ELR (cell line): ENCODE measurements around the gene CYTH3.
"Not testable (repeated sequence)": the region's sequence is repeated elsewhere in the genome, so short reads cannot be mapped to it uniquely, and the experiment has no call there.

Source experiments
- DNase-seq: peaks from one replicate; pipeline ENCODE4 v3.0.0-alpha.2; 2015; ENCODE audit warnings: low read depth

Gene CYTH3, protein sequence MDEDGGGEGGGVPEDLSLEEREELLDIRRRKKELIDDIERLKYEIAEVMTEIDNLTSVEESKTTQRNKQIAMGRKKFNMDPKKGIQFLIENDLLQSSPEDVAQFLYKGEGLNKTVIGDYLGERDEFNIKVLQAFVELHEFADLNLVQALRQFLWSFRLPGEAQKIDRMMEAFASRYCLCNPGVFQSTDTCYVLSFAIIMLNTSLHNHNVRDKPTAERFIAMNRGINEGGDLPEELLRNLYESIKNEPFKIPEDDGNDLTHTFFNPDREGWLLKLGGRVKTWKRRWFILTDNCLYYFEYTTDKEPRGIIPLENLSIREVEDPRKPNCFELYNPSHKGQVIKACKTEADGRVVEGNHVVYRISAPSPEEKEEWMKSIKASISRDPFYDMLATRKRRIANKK

DNA sequence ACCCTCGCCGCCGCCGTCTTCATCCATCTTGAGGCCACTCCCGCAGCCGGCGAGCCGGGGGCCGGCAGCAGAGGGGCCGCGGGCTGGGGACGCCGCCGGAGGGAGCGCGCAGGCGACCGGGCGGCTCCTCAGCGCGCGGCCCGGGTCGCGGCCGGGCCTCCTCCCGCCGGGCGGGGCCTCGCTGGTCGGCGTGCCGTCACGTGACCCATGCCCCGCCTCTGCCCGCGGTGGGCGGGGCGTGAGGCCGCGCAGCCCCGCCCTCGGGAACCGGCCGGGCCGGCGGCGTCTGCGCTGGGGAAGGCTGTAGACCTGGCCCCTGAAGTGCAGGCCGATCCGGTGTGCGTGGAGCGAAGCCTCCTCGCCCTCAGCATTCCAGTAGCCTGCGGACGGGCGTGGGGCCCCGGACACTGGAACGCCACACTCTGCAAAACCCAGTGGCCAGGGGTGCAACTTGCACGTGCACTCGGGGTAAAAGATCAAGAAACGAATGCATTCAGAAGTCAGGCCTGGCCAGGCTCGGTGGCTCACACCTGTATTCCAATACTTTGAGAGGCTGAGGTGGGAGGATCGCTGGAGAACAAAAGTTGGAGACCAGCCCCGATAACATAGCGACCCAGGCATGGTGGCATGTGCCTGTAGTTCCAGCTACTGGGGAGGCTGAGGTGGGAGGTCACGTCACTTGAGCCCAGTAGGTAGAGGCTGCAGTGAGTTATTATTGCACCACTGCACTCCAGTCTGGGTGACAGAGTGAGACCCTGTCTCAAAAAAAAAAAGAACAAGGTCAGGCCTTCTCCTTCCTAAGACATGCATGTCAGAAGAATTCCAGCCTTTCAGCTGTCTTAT lies at the start of gene CYTH3:
TSS of gene CYTH3 (minus strand) at position 144 of the 843 bp plus-strand sequence. CDS start at position 27, 117 bp downstream.
- peak; percentile 86 for DNase-seq

DNA sequence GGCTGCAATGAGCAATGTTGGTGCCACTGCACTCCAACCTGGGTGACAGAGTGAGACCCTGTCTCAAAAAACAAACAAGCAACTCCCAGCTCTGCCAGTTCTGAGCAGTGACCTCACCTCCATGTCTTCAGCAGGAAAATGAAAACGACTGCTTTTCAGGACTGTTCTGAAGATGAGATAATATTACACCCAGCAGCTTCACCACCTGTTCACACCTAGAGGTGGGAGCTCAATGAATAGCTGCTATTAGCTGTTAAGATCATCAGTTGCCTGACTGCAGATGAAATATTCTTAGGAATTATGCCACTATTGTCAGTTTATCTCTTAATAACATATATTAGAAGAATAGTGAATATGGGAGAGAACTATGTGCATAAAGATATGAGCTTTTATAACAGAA lies 48.4 kb upstream of the CYTH3 start:
- no peak for DNase-seq

DNA sequence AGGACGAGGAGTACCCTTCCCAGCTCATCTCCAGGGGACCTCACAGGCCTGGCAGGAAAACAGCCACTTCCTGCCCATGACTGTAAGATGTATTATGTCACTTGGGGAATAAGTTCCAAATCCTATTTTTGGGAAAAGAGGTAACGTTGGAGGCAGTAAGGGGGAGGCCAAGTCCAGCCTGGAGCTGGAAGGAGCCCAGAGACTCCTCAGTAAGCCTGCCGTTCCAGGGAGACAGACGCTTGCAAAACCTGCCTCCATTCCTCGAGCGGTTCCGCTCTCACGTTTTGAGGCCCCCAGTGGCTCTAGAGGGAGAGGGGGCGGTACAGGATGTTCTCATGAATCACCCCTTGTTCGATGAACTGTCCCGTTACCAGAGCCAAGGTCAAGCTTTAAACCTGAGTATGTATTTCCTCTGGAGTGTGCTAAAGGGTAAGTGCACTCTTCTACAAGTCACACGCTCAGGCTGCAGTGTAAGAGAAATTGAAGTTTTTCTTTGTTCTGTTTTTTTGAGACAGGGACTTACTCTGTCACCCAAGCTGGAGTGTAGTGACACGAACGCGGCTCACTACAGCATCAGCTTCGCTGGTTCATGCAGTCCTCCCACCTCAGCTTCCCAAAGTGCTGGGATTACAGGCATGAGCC lies 45.5 kb upstream of the CYTH3 start:
- DNase-seq, result peak; percentile 89

DNA sequence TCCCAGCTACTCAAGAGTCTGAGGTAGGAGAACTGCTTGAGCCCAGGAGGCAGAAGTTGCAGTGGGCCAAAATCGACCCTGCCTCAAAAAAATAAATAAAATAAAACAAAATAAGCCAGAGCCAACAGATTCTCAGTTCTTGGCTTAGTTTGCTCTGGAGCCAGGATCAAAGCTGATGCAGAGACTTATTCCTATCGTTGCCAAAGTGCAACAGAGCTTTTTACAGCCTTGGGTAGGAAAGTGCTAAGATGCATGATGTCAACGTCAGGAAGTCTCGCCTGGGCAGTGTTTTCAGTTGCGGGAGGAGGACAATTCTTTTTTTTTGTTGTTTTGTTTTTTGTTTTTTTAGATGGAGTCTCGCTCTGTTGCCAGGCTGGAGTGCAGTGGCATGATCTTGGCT lies 43.8 kb upstream of the CYTH3 start:
- no peak for DNase-seq

DNA sequence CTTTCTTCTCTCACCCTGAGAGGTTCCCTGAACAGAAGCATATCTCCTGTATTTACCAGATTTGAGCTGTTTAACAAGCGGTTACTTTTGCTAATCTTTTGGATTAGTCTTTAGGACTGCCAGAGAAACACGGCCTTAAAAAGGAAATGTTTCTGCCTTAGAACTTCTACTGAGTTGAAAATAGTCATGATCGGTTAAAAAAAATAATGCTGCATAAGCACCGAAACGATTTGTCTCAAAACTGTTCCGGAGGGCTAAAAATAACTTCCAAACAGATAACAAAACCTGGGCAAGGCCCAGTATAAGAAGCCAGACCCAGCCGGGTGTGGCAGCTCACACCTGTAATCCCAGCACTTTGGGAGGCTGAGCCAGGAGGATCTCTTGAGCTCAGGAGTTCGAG lies 43.3 kb upstream of the CYTH3 start:
- DNase-seq, result no peak

DNA sequence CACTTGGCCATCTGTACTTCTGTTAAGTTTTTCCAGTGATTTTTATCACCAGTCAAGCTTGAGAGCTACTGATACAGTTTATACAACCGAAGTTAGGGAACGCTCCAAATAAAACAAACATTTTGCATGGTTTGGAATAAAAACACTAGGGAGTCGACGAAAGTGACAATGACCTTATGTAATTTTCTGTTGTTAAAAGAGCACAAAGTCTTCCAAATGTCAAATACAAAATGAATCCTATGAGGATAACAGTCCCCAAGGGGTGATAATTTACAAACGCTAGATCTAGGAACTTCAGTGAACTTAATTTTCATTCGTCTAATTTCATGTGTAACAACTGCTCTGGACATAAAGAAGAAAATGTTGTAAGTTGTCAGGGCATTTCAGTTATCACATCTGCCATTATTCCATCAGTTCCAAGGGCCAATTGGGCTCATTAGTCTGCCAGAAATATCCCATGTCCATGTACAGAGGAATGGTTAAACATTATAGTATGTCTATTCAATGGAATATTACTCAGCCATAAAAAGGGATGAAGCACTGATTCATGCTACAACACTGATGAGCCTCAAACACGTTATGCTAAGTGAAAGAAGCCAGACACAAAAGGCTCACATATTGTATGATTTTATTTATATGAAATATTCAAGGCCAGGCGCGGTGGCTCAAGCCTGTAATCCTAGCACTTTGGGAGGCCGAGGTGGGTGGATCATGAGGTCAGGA lies 38.0 kb upstream of the CYTH3 start:
- DNase-seq, result no peak

DNA sequence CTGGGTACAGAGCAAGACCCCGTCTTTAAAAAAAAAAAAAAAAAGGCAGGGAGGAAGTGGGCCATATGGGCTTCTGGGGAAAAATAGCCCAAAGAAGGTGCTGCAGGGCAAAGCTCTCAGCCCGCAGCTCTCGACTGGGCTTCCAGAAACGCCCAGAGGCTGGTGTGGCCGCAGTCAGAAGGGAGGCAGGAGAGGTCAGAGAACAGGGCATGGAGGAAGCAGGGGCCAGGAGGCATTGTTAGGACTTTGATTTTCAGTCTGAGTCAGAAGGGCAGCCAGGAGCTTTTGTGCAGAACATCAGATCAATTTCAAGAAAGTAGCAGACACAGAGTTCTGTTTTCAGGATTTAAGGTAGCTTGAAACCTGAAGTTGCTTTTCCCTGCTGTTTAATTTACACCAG lies 35.3 kb upstream of the CYTH3 start:
- peak; percentile 57 for DNase-seq

DNA sequence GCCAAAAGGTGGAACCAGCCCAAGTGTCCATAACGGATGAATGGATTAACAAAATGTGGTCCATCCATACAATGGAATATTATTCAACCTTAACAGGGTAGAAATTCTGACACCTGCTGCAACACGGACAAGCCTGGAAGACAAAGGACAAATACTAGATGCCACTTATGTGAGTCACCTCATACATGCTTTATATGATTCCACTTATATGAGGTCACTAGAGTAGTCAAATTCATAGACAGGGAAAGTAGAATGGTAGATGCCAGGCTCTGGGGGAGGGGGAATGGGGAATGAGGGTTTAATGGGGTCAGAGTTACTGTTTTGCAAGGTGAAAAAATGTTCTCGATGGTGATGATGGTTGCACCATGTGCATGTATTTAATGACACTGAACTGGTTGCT lies 34.0 kb upstream of the CYTH3 start:
- peak; percentile 92 for DNase-seq

DNA sequence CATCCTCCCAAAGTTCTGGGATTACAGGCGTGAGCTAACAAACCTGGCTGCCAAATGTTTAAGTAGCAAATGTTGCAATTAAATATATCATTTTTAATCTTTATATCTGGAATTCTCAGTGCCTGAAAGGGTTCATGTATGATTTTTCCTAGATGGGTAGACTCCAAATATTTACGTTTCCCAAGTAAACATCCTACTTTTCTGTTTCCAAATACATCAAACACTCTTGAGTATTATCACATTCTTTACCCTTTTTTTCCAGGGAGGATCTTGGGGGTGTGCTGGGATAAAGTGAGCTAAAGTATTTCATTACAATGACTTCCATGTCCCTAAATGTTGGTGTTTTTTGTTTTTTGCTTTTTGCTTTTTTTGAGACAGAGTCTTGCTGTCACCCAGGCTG lies 32.9 kb upstream of the CYTH3 start:
- no peak for DNase-seq

DNA sequence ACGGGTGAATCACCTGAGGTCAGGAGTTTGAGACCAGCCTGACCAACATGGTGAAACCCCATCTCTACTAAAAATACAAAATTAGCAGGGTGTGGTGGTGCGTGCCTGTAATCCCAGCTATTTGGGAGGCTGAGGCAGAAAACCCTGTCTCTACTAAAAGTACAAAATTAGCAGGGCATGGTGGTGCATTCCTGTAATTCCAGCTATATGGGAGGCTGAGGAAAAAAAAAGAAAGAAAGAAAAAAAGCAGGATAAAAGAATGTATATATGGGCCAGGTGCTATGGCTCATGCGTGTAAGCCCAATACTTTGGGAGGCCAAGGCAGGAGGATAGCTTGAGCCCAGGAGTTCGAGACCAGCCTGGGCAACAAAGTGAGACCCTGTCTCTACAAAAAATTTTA lies 29.0 kb upstream of the CYTH3 start:
- not testable (repeated sequence) for DNase-seq

DNA sequence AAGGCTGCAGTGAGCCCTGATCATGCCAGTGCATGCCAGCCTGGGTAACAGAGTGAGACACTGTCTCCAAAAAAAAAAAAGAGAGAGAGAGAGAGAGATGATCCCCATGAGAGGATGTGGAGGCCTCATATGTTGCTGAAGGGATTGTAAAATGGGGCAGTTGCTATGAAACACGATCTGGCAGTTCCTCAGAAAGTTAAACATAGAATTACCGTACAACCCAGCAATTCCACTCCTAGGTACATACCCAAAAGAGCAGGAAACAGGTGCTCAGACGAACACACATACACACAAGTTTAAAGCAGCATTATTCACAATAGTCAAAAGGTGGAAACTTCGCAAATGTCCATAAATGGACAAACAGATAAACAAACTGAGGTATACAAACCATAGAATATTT lies 27.4 kb upstream of the CYTH3 start:
- no peak for DNase-seq

DNA sequence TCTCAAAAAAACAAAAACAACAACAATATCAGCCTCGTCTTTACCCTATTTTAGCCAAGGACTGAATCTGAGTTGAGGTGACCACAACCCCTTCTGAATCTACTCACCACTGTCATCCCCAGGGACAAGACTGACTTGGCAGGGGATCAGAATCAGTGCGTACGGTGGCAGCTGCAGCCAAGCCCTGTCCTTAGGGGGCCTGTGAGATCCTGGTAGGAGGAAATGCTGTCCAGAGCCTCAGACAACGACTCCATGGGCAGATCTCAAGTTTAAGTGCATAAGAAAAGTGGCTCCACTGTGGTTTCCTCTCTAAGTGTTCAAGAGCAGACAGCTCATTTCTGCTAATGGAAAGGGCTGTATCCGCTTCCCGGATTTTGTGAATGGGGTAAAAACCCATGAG lies 22.4 kb upstream of the CYTH3 start:
- no peak for DNase-seq

DNA sequence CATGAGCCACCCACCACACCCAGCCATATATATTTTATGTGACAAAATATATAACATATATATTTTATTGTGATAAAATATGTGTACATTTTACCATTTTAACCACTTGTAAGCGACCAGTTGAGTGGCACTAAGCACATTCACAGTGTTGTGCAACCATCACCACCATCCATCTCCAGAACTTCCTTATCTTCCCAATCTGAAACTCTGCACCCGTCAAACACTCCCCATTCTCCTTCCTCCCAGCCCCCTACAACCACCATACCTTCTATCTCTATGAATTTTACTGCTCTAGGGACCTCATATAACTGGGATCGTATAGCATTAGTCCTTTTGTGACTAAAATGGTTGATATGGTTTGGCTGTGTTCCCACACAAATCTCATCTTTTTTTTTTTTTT lies 20.8 kb upstream of the CYTH3 start:
- no peak for DNase-seq

DNA sequence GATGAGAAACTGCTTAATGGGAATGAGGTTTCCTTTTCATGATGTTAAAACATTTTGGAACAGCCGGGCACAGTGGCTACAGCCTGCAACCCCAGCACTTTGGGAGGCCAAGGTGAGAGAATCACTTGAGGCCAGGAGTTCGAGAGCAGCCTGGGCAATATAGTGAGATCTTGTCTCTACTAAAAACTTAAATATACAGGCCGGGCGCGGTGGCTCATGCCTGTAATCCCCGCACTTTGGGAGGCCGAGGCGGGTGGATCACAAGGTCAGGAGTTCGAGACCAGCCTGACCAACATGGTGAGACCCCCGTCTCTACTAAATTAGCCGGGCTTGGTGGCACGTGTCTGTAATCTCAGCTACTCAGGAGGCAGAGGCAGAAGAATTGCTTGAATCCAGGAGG lies 19.5 kb upstream of the CYTH3 start:
- not testable (repeated sequence) for DNase-seq

DNA sequence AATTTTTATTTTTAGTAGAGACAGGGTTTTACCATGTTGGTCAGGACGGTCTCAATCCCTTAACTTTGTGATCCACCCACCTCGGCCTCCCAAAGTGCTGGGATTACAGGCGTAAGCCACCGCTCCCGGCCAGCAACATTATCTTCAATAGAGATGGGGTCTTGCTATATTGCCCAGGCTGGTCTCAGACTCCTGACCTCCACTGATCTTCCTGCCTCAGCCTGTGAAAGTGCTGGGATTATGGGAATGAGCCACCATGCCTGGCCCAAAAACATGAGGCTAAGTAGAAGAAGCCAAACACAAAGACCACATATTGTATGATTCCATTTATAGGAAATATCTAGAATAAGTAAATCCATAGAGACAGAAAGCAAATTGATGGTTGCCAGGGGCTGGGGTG lies 19.1 kb upstream of the CYTH3 start:
- DNase-seq, result no peak

DNA sequence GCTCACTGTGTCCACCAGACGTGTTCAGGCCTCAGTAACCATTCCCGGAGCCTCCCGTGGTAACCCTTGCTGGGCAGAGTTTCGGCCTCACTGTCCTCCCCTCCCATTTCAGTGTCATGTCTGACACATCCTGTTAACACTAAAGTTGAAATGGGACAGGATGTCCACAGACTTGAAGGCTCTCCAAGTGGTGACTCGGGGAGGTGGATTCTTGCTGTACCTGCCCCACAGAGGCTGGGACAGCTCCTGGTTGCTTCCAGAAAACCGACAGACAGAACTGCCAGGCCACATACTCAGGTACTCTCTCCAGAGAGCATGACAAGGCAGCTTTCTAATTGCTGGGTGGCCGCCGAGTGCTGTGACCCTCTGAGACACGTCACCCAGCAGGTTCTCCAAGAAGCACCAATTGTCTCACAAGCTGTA lies 17.9 kb upstream of the CYTH3 start:
- DNase-seq, result peak; percentile 59

DNA sequence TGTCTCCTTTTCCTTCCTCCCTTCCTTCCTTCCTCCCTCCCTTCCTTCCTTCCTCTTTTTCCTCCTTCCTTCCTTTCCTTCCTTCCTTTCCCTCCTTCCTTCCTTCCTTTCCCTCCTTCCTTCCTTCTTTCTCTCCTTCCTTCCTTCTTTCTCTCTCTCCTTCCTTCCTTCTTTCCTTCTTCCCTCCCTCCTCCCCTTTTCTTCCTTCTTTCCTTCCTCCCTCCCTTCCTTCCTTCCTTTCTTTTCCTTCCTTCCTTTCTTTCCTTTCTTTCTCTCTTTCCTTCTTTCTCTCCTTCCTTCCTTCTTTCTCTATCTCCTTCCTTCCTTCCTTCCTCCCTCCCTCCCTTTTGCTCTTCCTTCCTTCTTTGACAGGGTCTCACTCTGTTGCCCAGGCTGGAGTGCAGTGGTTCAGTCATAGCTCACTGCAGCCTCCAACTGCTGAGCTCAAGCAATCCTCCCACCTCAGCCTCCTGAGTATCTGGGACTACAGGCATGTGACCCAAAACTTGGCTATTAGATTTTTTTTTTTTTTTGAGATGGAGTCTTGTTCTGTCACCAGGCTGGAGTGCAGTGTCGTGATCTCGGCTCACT lies 15.9 kb upstream of the CYTH3 start:
- DNase-seq, result no peak

DNA sequence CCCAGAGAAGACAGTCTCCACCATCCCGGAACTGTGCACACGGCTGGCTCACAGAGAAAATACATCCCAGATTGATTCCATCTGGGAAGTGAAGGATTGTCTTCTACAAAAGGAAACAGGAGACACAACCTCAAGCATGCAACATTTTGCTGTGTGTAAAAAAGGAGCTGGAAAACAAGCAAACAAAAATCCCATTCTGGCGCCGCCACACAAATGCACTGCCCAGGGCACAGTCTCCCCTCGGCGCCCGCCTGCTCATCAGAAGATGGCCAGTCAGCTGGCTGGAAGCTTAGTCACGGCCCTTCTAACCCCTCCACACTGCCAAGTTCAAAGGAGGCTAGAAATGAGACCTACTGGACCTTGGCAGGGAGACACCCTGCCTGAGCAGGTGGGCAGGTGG lies 14.1 kb upstream of the CYTH3 start:
- DNase-seq, result peak; percentile 64

DNA sequence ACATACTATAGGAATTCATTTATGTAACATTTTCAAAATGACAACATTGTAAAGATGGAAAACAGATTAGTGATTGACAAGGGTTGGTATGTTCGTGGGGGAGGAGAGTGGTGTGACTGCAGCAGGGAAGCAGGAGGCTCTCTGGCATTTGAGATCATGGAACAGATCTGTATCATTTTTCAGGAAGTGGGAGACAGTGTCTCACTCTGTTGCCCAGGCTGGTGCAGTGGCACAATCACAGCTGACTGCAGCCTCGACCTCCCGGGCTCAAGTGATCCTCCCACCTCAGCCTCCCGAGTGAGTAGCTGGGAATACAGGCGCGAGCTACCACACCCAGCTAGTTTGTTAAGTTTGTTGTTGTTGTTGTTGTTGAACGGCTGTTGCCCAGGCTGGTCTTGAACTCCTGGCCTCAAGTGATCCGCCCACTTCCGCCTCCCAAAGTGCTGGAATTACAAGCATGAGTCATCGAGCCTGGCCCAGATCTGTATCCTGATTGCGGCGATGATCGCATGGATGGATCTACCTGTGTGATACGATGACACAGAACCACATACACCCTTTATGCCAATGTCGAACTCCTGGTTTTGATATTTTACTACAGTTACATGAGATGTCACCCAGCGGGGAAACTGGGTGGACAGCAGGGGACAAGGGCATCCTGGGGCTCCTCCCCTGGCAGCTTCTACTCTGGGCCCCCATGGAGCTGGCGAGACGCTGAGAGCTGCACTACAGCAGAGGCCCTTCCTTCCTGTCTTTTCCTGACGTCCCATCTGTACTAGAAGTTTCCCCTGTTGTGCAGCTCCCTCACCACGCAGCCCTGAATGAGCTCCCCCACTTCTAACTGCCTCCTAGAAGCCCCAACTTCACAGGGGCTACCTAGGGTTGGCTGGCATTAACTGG lies 12.3 kb upstream of the CYTH3 start:
- DNase-seq, result peak; percentile 70

DNA sequence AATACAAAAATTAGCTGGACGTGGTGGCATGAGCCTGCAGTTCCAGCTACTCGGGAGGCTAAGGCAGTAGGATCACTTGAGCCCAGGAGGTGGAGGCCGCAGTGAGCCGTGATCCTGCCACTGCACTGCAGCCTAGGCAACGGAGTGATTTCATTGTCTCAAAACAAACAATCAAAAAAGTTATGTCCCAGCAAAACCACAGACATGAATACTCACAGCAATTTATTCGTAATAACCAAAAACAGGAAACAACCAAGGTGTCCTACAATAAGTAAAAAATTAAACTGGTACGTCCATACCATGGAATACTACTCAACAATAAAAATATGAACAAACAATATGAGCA lies 11.6 kb upstream of the CYTH3 start:
- DNase-seq, result peak; percentile 87
